Body of pancreas (tissue), 4 donors: ENCODE measurements around the gene RPS6KA3.

Experiments used
- CTCF ChIP-seq, 7 experiments: fragments of 450-650 bp in 4 of 7; fragments of 200-600 bp in 3 of 7; sonication (generic) in 3 of 7; IDR thresholded peaks; one replicate each; pipeline ENCODE4 v1.5.1; 2016 to 2019; ENCODE audit warnings: antibody characterized with exemption in 7 of 7
- POLR2A ChIP-seq, 3 donors: fragments of 450-650 bp; IDR thresholded peaks; one replicate each; pipeline ENCODE4 v1.6.1; 2016; ENCODE audit warnings: antibody characterized with exemption in 3 of 3, mild to moderate bottlenecking in 2 of 3

- TF ChIP-seq CTCF (IDR thresholded peaks at IDR 0.05) (no peak), POLR2A (IDR thresholded peaks at IDR 0.05) (no peak)
Observed at GRCh38 chrX:20253232-20253543, 13.5 kb downstream of the RPS6KA3 start.
